ENCODE measurements around the gene SHISA8.
"Not testable (repeated sequence)": the region's sequence is repeated elsewhere in the genome, so short reads cannot be mapped to it uniquely, and the experiment has no call there.

Gene SHISA8

DNA sequence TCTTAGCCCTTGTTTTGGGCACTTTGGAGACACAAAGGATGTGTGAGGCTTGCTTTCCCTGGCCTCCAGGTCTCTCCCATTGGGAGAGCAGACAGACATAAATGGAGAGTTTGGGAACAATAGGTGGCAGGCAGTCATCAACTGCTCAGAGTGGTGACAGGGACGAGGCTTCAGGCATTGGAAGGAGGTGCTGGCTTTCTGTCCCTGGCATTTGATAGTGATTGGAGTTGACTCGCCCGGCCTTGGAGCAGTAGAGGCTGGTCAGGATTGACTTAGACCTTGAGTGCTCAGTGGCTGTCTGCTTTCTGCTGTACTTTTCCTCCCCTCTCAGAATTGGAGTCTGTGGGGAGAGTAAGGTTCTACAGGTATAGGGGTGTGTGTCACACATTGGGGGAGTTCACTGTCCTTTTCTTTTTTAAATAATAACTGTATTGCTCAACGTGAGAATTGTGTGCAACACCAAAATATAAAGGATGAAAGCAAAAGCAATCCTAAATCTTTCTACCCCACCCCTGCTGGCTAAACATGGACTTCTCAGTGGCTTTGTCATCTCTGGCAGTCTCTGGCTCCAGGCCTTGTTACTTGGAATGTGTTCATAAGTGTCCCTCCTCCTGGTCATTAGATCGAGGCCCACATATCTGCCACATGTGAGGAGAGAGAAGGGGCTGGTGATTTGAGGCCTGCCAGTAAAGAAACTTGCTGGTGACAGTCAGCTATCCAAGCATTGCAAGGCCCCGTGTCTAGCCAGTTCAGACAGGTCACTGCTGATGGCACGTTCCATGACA lies 21.1 kb downstream of the SHISA8 start:
- no peak for DNase-seq

DNA sequence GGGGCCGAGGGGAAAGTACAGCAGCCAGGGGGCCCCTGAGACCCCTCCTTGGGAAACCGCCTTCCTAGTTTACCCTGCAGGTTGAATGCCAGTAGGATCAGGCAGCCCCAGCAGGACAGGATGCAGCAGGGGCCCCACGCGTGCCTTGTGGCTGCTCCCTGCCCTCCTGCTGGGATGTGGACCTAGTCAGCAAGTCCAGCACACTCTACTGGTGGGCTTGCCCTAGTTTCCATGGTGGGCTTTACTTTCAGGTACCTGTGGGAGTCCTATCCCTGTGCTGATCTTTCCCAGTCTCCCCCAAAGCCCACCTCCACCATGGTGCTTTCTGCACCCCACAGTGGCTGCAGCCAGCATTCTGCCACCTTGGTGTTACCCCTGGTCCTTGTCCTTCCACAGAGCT lies 22.2 kb downstream of the SHISA8 start:
- no peak for DNase-seq

DNA sequence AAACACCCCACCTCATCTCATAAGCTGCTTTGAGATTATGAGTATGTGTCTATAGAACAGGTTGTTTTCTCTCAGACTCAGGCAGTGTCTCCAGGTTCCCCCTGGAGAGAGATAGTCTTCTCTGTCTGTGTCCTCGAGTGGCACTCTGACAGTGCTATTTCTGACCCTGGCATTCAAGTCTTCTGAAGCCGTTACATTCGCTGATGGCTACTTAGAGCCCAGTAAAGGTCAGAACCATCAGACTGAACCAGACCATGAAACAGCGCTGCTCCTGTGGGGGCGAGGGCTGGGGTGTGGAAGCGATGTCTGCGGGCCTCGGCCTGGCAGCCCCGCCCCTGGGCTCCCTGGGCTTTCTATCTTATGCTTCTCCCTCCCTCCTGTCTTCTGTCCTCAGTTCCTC lies 23.5 kb downstream of the SHISA8 start:
- DNase-seq: no peak

DNA sequence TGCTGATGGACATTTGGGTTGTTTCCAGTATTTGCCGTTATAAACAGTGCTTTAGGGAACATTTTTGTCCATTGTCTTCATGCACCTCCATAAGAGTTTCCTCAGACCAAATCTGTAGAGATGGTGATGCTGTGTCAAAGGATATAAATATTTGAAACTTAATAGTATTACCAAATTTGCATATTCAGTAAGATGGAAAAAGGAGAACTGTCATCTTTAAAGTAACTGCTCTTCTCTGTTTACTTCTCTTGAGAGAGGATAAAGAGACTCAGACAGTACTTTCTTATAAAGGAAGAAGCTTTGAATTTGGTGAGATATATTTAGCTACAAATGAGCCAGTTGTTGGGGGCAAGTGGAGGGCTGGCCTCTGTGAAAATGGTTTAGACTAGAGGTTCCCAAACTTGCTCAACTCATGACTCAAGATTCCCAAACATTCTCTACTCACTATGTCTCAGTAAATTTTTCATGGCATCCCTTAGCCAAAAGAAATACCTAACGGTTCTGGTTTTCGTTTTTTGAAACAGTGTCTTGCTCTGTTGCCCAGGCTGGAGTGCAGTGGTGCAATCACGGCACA lies 26.2 kb downstream of the SHISA8 start:
- no peak for DNase-seq

DNA sequence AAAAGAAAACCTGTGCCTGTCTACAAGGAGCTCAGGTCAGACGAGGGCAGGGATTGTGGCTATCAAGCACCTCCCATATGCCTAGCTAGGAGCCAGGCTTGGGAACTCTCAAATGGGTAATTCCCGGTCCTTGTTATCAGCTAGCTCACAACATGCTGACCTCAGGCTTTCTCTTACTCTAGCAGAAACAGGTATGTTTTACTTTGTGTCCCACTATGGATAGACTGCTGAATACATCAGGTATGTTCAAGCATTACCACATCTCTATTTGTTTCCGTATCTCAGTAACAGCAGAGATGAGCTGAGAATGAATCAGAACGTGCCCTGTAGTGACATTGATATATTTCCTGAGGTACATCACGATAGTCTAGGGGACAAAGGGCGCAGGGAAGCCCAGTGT lies 29.4 kb downstream of the SHISA8 start:
- no peak for DNase-seq

DNA sequence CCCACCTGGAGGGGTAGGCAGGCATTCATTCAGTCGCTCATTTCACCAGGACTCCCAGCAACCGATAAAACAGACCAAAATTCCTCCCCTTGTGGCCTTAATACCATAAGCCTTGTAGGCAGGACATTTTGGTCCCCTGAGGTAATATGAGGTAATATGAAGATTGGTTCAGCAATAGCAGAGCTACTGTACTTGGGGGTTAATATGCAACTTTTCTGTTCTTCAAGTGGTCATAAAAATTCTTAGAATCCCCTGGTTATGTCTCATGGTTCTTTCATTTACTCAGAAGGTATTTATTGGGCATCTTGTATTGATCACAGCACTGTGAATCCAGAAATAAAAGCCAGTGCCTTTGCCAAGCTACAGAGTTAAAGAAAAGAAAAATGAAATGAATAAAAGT lies 29.8 kb downstream of the SHISA8 start:
- DNase-seq: no peak

DNA sequence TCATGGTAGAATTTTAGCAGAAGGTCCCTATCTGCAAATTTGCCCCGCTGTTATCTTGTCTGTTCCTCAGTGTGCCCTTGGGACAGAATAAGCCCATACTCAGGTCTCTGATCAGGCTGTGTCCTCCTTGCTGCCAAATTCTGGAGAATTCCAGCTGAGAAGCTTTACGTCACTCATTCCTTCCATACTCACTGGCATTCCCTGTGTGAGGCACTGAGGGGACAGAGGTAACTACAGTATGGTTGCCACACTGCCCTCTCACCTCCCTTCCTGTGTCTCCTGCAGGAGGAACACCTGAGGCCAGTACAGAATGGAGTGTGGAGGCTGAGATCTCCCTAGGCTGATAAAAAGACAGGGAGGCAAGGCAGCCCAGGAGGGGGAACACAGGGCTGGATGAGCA lies 31.5 kb downstream of the SHISA8 start:
- DNase-seq: no peak

DNA sequence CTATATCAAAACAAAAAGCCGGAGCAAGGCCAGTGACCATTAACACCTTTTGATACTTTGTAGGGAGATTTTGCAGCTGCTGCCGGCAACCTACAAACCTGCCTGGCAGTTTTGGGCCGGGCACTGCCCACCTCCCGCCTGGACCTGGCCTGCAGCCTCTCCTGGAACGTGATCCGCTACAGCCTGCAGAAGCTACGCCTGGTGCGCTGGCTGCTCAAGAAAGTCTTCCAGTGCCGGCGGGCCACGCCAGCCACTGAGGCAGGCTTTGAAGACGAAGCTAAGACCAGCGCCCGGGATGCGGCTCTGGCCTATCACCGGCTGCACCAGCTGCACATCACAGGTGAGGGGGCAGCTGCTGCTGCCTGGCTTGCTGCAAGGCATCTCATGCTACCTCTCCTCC lies 34.2 kb downstream of the SHISA8 start:
- no peak for DNase-seq

DNA sequence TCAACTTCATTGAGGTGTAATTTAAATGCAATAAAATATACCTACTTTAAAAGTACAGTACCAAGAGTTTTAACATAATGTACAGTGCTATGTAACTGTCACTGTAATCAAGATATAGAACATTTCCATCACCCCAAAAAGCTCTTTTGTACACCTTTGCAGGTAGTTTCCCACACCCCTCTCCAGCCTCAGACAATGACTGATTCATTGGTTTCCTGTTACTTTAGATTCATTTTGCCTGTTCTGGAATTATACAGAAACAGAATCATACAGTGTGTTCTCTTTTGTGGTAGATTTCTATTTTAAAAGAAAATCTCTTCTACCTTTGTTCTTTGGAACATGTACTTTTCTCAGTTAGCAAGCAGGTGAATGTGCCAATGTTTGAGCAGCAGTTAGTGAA lies 38.2 kb downstream of the SHISA8 start:
- DNase-seq: no peak

DNA sequence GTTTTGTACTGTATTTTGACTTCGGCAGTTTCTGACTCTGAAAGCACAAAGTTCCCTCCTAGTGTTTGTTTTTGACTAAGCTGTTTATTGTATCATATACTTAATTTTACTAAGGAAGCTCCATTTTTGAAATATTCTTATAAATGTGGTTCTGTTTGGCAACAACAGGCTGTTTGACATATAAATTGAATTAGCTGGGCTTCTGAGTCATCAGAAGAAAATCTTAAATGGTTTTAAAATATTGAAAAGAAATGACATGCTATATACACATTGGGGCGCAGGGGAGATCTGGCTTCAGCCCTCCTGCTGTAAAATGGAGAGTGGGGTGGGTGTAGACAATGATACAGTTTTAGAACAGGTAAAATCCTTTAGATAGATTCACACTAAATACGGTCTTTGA lies 38.6 kb downstream of the SHISA8 start:
- no peak for DNase-seq

DNA sequence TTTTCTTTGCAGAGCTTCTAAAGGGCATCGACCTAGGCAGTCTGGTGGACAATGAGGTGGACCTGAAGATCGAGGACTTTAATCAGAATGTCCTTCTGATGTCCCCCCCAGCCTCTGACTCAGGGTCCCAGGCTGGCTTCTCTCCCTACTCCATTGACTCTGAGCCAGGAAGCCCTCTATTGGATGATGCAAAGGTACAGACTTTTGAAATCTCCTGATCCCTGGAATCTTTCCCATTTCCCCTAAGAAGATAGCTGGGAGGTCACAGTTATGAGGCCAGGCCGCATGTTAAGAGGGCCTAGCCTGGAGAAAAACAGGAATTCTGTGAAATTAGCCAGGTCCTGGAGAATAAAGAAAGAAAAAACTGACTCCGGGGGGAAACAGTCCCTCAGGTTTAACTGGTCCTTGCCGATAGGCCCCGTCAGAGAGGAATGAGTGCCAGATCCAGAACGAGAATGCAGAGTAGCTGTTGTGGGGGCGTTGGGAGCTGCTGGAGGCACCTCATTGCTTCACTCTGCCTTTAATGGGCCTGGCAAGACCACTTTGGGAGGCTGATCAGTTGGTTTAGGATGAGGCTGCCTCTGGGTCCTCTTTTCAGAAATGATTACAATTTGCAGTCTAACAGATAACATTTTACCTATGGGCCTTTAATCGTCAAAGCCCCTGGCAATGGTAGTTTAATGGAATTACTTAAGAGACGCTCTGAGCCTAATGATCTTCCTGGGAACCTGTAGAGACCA lies 39.2 kb downstream of the SHISA8 start:
- DNase-seq: no peak

DNA sequence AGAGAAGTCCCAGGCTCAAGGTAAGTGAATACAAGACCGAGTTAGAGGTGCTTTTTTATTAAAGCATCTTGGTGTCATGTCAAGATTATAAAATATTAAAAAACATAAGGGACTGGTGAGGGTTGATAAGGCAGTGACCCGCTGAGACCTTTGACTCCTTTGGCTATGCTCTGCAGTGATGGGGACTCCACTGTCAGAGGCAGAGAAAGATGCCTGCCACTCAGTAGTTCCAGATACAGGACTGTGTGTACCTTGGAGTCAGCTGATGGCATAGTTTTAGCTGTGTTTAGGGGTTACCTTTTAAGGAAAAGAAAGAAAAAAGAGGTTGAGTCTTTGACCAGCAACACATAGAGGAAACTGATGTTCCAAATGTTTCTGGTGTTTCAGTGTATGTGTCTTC lies 40.8 kb downstream of the SHISA8 start:
- no peak for DNase-seq

DNA sequence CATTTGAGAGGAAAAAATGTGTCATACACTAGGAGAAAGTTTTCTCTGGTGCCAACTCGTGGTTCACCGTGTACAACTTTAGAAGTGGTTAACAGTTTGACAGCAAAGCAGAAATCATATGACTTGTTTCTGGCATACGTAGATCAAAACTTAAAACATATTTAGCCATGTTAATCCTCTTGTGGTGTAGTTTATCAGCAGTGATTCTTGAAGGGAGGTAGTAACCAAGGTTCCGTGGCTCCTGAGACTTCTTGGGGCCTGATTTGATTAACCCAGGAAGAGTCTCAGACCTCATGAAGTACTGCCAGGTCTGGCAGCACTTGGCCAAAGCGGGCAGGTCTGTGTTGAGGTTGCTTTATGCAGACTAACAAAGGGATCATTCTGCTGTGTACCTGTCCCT lies 41.5 kb downstream of the SHISA8 start:
- no peak for DNase-seq

DNA sequence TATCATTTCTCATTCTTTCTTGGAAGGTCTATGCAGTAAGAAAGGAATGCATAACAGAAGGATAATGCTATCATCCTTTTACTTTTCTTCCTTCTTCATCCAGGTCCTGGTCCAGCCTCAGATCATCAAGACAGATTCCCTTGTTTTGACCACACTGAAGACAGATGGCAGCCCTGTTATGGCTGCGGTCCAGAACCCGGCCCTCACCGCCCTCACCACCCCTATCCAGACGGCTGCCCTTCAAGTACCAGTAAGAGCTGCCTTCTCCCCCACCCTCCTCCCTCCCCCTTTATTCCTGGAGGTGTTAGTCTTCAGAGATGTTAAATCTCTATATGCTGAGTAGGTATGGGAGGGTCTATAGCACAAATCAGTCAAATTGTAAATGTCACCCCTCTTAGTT lies 44.1 kb downstream of the SHISA8 start:
- no peak for DNase-seq

DNA sequence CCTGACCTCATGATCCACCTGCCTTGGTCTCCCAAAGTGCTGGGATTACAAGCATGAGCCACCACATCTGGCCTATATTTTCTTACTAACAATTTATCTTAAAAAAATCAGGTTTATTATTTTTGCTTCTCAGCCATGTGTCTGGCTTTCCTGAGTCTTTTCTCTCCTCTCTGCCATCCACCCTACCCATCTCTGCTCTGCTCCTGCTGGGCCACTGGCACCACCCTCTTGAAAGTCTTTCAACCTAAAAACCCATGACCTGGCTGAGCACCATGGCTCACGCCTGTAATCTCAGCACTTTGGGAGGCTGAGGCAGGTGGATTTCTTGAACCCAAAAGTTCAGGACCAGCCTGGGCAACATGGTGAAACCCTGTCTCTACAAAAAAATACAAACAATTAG lies 44.8 kb downstream of the SHISA8 start:
- not testable (repeated sequence) for DNase-seq

DNA sequence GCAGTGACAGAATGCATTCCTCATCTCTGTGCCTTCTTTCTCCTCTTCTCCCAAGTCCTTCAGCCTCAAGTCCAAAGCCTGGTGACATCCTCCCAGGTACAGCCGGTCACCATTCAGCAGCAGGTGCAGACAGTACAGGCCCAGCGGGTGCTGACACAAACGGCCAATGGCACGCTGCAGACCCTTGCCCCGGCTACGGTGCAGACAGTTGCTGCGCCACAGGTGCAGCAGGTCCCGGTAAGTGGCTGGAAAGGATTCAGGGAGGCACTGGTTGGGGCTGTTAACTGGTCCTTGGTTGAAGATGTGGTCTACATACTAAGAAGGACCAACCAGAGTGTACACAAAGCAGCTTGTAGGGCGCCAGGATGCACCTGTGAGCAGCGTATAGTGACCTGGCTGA lies 46.3 kb downstream of the SHISA8 start:
- DNase-seq: no peak

DNA sequence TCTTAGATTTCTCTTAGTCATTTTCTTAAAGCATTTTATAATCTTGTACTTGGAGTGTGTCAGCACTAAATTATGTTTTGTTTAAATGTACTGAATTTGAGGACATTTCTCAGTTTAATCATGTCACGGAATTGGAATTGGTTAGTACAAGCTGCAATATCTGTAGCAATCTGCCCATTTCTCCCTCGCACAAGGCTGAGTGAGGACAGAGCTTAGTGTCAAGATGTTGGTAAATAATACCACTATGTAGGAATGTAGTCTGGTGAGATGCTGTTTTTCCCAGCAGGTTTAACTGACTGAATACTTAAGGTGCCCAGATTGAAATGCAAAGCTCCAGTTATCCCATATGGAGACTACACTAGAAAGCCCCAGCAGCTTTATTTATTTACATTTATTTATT lies 51.4 kb downstream of the SHISA8 start:
- no peak for DNase-seq

DNA sequence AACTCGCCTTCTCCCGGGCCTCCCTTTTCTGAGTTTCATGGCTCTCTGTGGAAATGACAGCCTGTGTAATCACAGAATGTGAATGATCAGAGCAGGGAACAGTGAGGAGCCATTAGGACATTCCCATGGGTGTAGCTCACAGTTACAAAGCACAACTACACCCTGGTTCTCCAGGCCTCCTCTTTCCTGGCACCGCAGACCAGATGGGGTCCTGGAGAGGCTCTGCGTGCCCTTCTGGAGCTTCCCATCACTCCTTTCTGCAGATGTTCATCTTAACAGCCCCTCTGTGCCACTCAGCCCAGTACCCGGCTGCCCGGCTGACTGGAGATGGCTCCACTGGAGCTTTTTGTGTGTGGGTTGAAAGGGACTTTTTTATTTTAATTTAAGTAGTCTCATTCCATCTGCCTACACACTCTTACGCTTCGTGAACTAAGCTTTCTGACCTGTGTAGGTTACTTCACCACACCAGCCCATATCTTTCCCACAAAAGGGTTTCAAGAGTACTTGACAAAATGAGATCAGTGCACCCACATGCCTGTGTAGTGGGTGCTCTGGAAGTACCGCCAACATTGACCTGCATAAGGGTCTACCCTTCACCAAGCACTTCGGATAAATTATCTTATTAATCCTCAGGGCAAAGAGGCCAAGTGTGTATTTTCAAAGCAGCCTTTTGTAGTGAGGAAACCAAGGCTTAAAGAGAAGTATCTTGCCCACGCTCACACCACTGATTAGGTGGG lies 52.2 kb downstream of the SHISA8 start:
- DNase-seq: no peak

DNA sequence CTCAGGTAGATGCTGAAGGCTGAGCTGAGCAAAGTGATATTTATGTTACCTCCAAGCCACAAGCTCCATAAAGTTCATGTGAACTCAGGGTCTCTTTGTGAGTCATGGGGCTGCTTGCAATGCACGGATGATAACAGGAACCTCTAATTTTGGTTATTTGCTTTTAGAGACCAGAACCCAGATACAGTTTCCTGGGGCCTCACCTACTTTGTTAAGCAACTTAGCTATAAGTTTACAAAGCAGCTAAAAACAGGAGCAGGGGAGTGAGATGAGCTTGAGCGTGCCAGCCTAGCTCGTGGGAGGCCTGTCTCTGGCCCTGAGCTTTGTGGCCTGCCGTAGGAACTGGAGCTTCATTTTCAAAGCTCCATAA lies 52.7 kb downstream of the SHISA8 start:
- no peak for DNase-seq

Measured in NCI-H2107 (cell line).